OCI-LY3 (cell line): Measurements from ENCODE around the gene PASK.

Experiments
- H2AFZ ChIP-seq: fragments of 200-600, 300-600 bp; shearing (Covaris generic); 2 replicates; pipeline ENCODE4 v1.6.0; 2014; ENCODE audit warnings: antibody characterized with exemption, low read depth, low read length
- H3K27ac ChIP-seq: fragments of 200-600, 300-600 bp; sonication (generic); 2 replicates; pipeline ENCODE4 v1.5.1; 2014; ENCODE audit warnings: mild to moderate bottlenecking, low read length, moderate library complexity, mixed read lengths
- H3K27me3 ChIP-seq: fragments of 200-600, 300-600 bp; sonication (generic); 2 replicates; pipeline ENCODE4 v1.6.1; 2014; ENCODE audit warnings: low read depth, low read length, mixed read lengths
- H3K36me3 ChIP-seq: fragments of 200-600, 300-600 bp; sonication (generic); replicated peaks from 2 replicates; pipeline ENCODE3; 2014; ENCODE audit warnings: low read depth, low read length, mixed read lengths
- H3K4me1 ChIP-seq: fragments of 300-600, 200-600 bp; sonication (generic); 2 replicates; pipeline ENCODE4 v1.6.1; 2014; ENCODE audit warnings: low read length, mixed read lengths
- H3K4me2 ChIP-seq: fragments of 200-600, 300-600 bp; sonication (generic); 2 replicates; pipeline ENCODE4 v1.6.1; 2014; ENCODE audit warnings: low read length, mixed read lengths
- H3K4me3 ChIP-seq: fragments of 300-600, 200-600 bp; sonication (generic); 2 replicates; pipeline ENCODE4 v1.5.1; 2014; ENCODE audit warnings: antibody characterized with exemption, mild to moderate bottlenecking, low read length, moderate library complexity
- H3K79me2 ChIP-seq: fragments of 300-600, 200-600 bp; shearing (Covaris generic); 2 replicates; pipeline ENCODE4 v1.6.1; 2014; ENCODE audit warnings: mild to moderate bottlenecking, low read length, mixed read lengths
- H3K9ac ChIP-seq: fragments of 300-600, 200-600 bp; shearing (Covaris generic); 2 replicates; pipeline ENCODE4 v1.6.0; 2014; ENCODE audit warnings: mild to moderate bottlenecking, low read length, moderate library complexity
- H3K9me3 ChIP-seq: fragments of 200-600, 300-600 bp; shearing (Covaris generic); 2 replicates; pipeline ENCODE4 v1.6.1; 2014; ENCODE audit warnings: low read length, mixed read lengths; ENCODE audit not compliant: insufficient read depth
- H4K20me1 ChIP-seq: fragments of 200-600, 300-600 bp; sonication (generic); 2 replicates; pipeline ENCODE4 v1.6.1; 2016; ENCODE audit warnings: low read length, mixed read lengths; ENCODE audit not compliant: insufficient read depth
- EZH2phosphoT487 ChIP-seq: fragments of 200-600 bp; shearing (Covaris generic); IDR thresholded peaks from 2 replicates; pipeline ENCODE4 v1.6.1; 2018; ENCODE audit warnings: antibody characterized with exemption, mixed run types, low read depth
- TF ChIP-seq, protein P1 (sequence below): fragments of 200-600, 300-600 bp; sonication (generic); IDR thresholded peaks from 2 replicates; pipeline ENCODE4 v1.5.1; 2014; ENCODE audit warnings: antibody characterized with exemption, low read length, low read depth

The PASK gene

DNA sequence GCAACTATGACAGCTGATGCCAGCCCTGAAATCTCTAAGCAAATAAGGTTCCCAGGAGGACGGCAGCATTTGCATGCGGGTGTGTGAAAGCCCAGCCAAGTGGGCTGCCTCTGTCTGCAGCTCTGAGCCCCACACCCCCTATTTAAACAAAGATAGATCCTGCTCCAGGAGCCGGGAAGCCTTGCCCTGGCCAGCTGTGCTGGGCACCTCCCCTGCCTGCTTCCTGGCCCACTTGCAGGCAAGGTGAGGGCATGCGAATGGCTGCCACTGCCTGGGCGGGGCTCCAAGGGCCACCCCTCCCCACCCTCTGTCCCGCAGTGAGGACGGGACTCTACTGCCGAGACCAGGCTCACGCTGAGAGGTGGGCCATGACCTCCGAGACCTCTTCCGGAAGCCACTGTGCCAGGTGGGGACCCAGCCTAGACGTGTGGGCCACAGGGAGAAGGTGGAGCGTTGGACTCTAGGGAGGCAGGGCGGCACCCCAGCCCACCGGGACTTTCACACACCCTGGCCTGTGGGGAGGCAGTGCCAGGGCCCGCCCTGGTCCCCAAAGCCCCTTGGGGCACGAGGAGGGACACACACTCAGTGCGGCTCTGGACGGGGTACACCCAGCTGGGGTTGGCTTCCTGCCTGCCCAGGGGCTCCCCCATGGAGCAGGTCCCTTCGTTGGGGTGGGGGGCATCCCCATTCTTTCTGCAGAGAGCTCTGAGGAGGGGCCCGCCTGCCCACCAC lies 39.3 kb upstream of the PASK start, which contains the start of gene ANO7:
Gene ANO7, plus strand, starts transcription at position 317 of the 732 bp plus-strand sequence. CDS start 1,387 bp downstream, outside the sequence.
- no peak for TF ChIP-seq EZH2phosphoT487
- TF ChIP-seq, protein P1, sequence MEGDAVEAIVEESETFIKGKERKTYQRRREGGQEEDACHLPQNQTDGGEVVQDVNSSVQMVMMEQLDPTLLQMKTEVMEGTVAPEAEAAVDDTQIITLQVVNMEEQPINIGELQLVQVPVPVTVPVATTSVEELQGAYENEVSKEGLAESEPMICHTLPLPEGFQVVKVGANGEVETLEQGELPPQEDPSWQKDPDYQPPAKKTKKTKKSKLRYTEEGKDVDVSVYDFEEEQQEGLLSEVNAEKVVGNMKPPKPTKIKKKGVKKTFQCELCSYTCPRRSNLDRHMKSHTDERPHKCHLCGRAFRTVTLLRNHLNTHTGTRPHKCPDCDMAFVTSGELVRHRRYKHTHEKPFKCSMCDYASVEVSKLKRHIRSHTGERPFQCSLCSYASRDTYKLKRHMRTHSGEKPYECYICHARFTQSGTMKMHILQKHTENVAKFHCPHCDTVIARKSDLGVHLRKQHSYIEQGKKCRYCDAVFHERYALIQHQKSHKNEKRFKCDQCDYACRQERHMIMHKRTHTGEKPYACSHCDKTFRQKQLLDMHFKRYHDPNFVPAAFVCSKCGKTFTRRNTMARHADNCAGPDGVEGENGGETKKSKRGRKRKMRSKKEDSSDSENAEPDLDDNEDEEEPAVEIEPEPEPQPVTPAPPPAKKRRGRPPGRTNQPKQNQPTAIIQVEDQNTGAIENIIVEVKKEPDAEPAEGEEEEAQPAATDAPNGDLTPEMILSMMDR, result no peak
- peak within 1 kb of the TSS; percentile 74; the same call in 1 of the 2 replicates for H2AFZ ChIP-seq

DNA sequence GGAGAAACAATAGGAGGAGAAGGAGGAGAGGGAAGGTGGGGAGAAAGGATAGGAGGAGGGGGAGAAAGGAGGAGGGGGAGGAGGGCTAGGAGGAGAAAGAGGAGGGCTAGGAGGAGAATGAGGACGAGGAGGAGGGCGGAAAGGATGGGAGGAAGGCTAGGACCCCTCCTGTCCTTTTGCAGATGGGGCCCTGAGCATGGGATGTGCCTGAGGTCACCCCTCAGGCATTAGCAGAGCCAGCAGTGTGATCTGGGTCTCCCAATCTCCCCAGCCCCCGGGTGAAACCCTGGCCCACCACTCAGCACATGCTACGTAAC lies 38.6 kb upstream of the PASK start:
- Histone ChIP-seq H3K27me3 (no peaks in the 10 kb centered on the region), H3K4me1 (peaks cover 10% of the 10 kb centered on the region), H3K36me3 (no peaks in the 10 kb centered on the region), H3K4me3 (peak overlapping the region; percentile 67; the same call in 1 of the 2 replicates), H3K4me2 (peak overlapping the region; percentile 72), H3K79me2 (no peaks in the 10 kb centered on the region), H4K20me1 (no peaks in the 10 kb centered on the region), H2AFZ (peak overlapping the region; percentile 74; the same call in 1 of the 2 replicates), H3K27ac (no peak overlapping the region), H3K9me3 (no peaks in the 10 kb centered on the region), H3K9ac (0 out of 2 replicates have a peak overlapping the region, but pooled peaks have one; percentile 24)
- TF ChIP-seq, protein P1, result no peak
- no peak for TF ChIP-seq EZH2phosphoT487

More for the DNA sequence above, 39.3 kb upstream of the PASK start, which contains the start of gene ANO7:
- peak within 1 kb of the TSS; percentile 24 for H3K9ac ChIP-seq
- no peaks in the 10 kb centered on the region for H3K27me3 ChIP-seq
- H3K4me1 ChIP-seq, result peaks cover 10% of the 10 kb centered on the region
- no peaks in the 10 kb centered on the region for H4K20me1 ChIP-seq
- no peak within 1 kb of the TSS for H3K27ac ChIP-seq
- H3K36me3 ChIP-seq, result no peaks in the 10 kb centered on the region
- no peaks in the 10 kb centered on the region for H3K79me2 ChIP-seq
- H3K4me3 ChIP-seq, result peak within 1 kb of the TSS; percentile 67
- H3K9me3 ChIP-seq, result no peaks in the 10 kb centered on the region
- peak within 1 kb of the TSS; percentile 72 for H3K4me2 ChIP-seq

DNA sequence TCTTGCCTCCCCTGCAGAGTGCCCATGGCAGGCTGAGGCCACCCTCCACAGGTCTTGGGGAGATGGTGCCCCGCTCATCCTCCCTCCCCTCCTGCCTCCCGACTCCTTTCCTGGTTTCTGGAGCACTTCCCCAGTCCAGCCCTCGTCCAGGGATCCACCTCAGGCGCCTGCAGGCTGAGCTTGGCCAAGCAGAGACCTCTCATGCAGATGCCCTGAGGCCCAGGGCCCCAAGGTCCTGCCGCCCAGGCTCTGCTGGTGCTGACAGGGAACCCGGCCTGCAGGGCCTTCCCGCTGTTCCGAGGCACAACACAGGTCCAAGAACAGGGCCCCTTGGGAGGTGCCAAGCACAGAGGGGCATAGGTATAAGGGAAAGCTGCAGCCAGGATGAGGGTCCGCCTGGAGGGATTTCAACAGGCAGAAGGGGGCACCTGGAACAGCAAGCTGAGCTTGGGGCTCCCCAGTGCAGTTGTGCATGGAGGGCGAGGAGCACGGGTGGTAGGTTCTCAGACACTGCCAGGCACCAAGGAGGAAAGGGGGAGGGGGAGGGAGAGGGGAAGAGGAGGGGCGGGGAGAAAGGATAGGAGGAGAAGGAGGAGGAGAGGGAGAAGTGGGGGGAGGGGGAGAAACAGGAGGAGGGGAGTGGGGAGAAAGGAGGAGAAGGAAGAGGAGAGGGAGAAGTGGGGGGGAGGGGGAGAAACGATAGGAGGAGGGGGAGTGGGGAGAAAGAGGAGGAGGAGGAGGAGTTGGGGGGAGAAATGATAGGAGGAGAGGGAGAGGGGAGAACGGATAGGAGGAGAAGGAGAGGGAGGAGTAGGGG lies 38.0 kb upstream of the PASK start:
- TF ChIP-seq EZH2phosphoT487, result no peak
- TF ChIP-seq, protein P1, result no peak

DNA sequence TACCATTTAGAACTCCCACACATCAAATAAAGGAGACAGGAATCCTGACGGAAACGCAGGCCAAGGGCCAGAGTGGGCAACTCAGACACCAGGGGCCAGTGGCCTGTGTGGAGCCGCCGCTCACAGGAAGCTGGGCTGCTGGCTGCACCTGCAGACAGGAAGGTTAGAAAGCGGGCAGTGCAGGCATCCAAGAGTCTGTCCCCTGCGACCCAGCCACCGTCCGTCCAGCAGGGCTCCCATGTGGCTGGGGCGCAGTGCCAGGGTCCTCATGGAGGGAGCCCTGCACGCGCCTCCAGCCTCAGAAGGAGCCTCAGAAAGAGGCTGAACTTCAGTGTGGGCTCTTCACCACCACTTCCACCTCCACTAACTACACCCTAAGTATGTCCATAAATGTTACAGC lies 36.7 kb upstream of the PASK start:
- peaks cover 10% of the 10 kb centered on the region for H3K4me1 ChIP-seq
- H3K27me3 ChIP-seq, result no peaks in the 10 kb centered on the region
- no peaks in the 10 kb centered on the region for H3K9me3 ChIP-seq
- no peak overlapping the region for H3K4me2 ChIP-seq
- H3K9ac ChIP-seq, result no peak overlapping the region
- H3K36me3 ChIP-seq, result no peaks in the 10 kb centered on the region
- no peak overlapping the region for H2AFZ ChIP-seq
- no peaks in the 10 kb centered on the region for H4K20me1 ChIP-seq
- no peaks in the 10 kb centered on the region for H3K79me2 ChIP-seq
- no peak for TF ChIP-seq EZH2phosphoT487
- TF ChIP-seq, protein P1, result no peak
- H3K27ac ChIP-seq, result no peak overlapping the region
- no peak overlapping the region for H3K4me3 ChIP-seq

More for the DNA sequence above, 38.0 kb upstream of the PASK start:
- Histone ChIP-seq H3K4me1 (peaks cover 10% of the 10 kb centered on the region), H3K79me2 (no peaks in the 10 kb centered on the region), H3K4me3 (no peak overlapping the region), H3K9me3 (no peaks in the 10 kb centered on the region), H3K27ac (no peak overlapping the region), H4K20me1 (no peaks in the 10 kb centered on the region), H3K27me3 (no peaks in the 10 kb centered on the region), H3K9ac (no peak overlapping the region), H2AFZ (no peak overlapping the region), H3K36me3 (no peaks in the 10 kb centered on the region), H3K4me2 (no peak overlapping the region)
